Measurements from ENCODE around the gene CARD8. TPM values are rescaled to one million over a fixed set of nuclear protein-coding genes. Genes with fewer than 3 reads are reported as not detected.

CARD8 gene
- total and polyA plus RNA-seq, 2 of the 8 experiments (the other 6 are each of a cell fraction or from before 2014, with no cell fraction given) = 8.9 to 24.4 TPM

GRCh38 chr19:48218997-48219396 lies 36.7 kb downstream of the CARD8 start:
- peaks cover 0 to 2% of the 10 kb centered on the region in 2 experiments for H4K20me1 ChIP-seq (replicated peaks in 1 of 2; ENCODE audit: control insufficient read depth in 1 of 2, insufficient read depth in 2 of 2, low read length in 2 of 2)
- H3K9me3 ChIP-seq (ENCODE audit: insufficient read depth in 2 of 2, low read depth in 1 of 2, low read length in 1 of 2) = no peaks in the 10 kb centered on the region
- FAIRE-seq (no peak), DNase-seq (ENCODE audit: low read depth in 1 of 2, low spot score in 2 of 2) (no peak)
- H3K23ac ChIP-seq (ENCODE audit: insufficient read length) = no peak overlapping the region
- H3K4me3 ChIP-seq (ENCODE audit: extremely low read depth in 1 of 4, insufficient read depth in 2 of 4, low read depth in 3 of 4, low read length in 4 of 4) = no peak overlapping the region
- no peak overlapping the region for H2BK5ac ChIP-seq (ENCODE audit: low read depth, low read length)
- no peak overlapping the region for H3K18ac ChIP-seq (ENCODE audit: extremely low read depth, low read length)
- no peaks in the 10 kb centered on the region; a peak in 1 of 7 replicates for H3K4me1 ChIP-seq (replicated peaks in 1 of 4; ENCODE audit: control insufficient read depth in 3 of 4, insufficient read depth in 4 of 4, low read length in 3 of 4)
- no peaks in the 10 kb centered on the region for H3K36me3 ChIP-seq (ENCODE audit: control insufficient read depth in 2 of 4, insufficient read depth in 4 of 4, low read length in 3 of 4)
- H2AK5ac ChIP-seq (ENCODE audit: low read depth, low read length) = no peak overlapping the region
- POLR2A ChIA-PET (ENCODE audit: partially characterized antibody) = interaction anchor here (1.4 to 1.6 kb wide), 3 partner anchors 8 to 46 kb away, joined by 3 to 5 read pairs (median 3); no protein-coding TSS in a partner anchor
- H2BK12ac ChIP-seq (ENCODE audit: low read depth, low read length) = no peak overlapping the region
- no peak overlapping the region for H2BK20ac ChIP-seq (ENCODE audit: low read length)
- no peak overlapping the region for H4K5ac ChIP-seq (ENCODE audit: insufficient read length, low read depth, low read length)
- H4K8ac ChIP-seq (ENCODE audit: extremely low read depth, insufficient read depth, low read length) = no peak overlapping the region
- CTCF ChIA-PET (ENCODE audit: partially characterized antibody) = interaction anchor here (0.7 to 6.8 kb wide), 12 partner anchors 10 to 113 kb away, joined by 3 to 52 read pairs (median 4); partner anchors contain the start of gene CARD8
- H3K9ac ChIP-seq (replicated peaks in 1 of 4; ENCODE audit: extremely low read depth in 1 of 4, low read depth in 3 of 4, low read length in 3 of 4) = no peak overlapping the region
- H3K4ac ChIP-seq (replicated peaks; ENCODE audit: insufficient read length, low read depth, low read length) = no peak overlapping the region
- no peak overlapping the region for H3K4me2 ChIP-seq (ENCODE audit: insufficient read depth in 1 of 2, low read depth in 2 of 2, low read length in 2 of 2)
- no peak for TF ChIP-seq BRCA1 (IDR thresholded peaks at IDR 0.05; ENCODE audit: low read depth, low read length)
- no peak for TF ChIP-seq BCL11A (IDR thresholded peaks at IDR 0.05; ENCODE audit: low read depth in 2 of 2, low read length in 2 of 2)
- no peak for TF ChIP-seq GTF2F1 (IDR thresholded peaks at IDR 0.05; ENCODE audit: borderline replicate concordance, low read depth, low read length)
- no peak for TF ChIP-seq HDAC6 (IDR thresholded peaks at IDR 0.05; ENCODE audit: low read depth, low read length)
- no peak for TF ChIP-seq ATF2 (IDR thresholded peaks at IDR 0.05; ENCODE audit: low read length)
- TF ChIP-seq ZNF274 (IDR thresholded peaks at IDR 0.05; ENCODE audit: borderline replicate concordance, extremely low read depth, low read length) = no peak
- TF ChIP-seq SIRT6 (IDR thresholded peaks at IDR 0.05; ENCODE audit: low read length) = no peak
- no peak for TF ChIP-seq CTBP2 (IDR thresholded peaks at IDR 0.05; ENCODE audit: borderline replicate concordance, insufficient read depth, insufficient read length, low read length)
- H3K56ac ChIP-seq (replicated peaks; ENCODE audit: insufficient read length, low read depth, low read length) = no peak overlapping the region
- no peak overlapping the region for H3K14ac ChIP-seq (ENCODE audit: insufficient read length)
- WGBS, 2 experiments (ENCODE audit: extremely low coverage in 1 of 2, insufficient coverage in 1 of 2, insufficient read length in 1 of 2, insufficient replicate concordance in 2 of 2, low coverage in 1 of 2, low lambda C conversion rate in 2 of 2, missing lambda C conversion rate in 1 of 2) = 84% methylated on average over 6 of the region's 6 CpGs; no CpG with 5 or more reads in 1 of the 2 experiments
- no peak overlapping the region for H2AFZ ChIP-seq (ENCODE audit: low read length)
- H3K27ac ChIP-seq (ENCODE audit: low read depth, low read length) = no peak overlapping the region
- H2BK120ac ChIP-seq (replicated peaks; ENCODE audit: low read depth, low read length) = no peak overlapping the region
- no peaks in the 10 kb centered on the region for H3K23me2 ChIP-seq (ENCODE audit: low read depth, low read length)
- H3K27me3 ChIP-seq (replicated peaks in 1 of 4; ENCODE audit: control insufficient read depth in 3 of 4, extremely low read depth in 1 of 4, insufficient read depth in 3 of 4, low read length in 3 of 4) = no peaks in the 10 kb centered on the region
- no peaks in the 10 kb centered on the region for H3K79me1 ChIP-seq (ENCODE audit: low read depth, low read length)
- no peak overlapping the region for H2BK15ac ChIP-seq (ENCODE audit: low read length)
- no peaks in the 10 kb centered on the region for H3K79me2 ChIP-seq (ENCODE audit: control insufficient read depth in 1 of 2, insufficient read depth in 2 of 2, low read length in 2 of 2)
- H4K91ac ChIP-seq (replicated peaks; ENCODE audit: insufficient read length, low read length) = no peak overlapping the region

All from H1 (cell line).